Coronary artery (tissue), 2 donors: ENCODE data around the gene TMEM41B.

Source experiments
- DNase-seq: peaks from one replicate; pipeline ENCODE4 v3.0.0-alpha.2; 2017; ENCODE audit warnings: low spot score
- H3K27ac ChIP-seq, 2 donors: fragments of 200-600 bp; sonication (generic); one replicate each; pipeline ENCODE4 v1.5.1; 2016 to 2019
- H3K4me3 ChIP-seq: fragments of 200-600 bp; sonication (generic); 2 replicates; pipeline ENCODE4 v1.5.1; 2016; ENCODE audit warnings: mild to moderate bottlenecking, moderate library complexity
- TF ChIP-seq, protein P1 (sequence below): fragments of 200-600 bp; sonication (generic); IDR thresholded peaks from one replicate; pipeline ENCODE4 v1.5.1; 2019; ENCODE audit warnings: antibody characterized with exemption

Gene TMEM41B

DNA sequence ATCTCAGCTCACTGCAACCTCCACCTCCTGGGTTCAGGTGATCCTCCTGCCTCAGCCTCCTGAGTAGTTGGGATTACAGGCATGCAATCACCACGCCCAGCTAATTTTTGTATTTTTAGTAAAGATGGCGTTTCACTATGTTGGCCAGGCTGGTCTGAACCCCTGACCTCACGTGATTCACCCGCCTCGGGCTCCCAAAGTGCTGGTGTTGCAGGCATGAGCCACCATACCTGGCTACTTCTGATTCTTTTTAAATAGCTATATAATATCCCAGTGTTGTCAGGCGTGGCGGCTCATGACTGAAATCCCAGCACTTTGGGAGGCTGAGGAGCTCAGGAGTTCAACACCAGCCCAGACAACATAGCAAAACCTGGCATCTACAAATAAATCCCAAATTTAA lies 20.7 kb downstream of the TMEM41B start:
- no peak for DNase-seq
- Histone ChIP-seq H3K4me3 (no peak overlapping the region), H3K27ac (no peak overlapping the region)
- TF ChIP-seq, protein P1, sequence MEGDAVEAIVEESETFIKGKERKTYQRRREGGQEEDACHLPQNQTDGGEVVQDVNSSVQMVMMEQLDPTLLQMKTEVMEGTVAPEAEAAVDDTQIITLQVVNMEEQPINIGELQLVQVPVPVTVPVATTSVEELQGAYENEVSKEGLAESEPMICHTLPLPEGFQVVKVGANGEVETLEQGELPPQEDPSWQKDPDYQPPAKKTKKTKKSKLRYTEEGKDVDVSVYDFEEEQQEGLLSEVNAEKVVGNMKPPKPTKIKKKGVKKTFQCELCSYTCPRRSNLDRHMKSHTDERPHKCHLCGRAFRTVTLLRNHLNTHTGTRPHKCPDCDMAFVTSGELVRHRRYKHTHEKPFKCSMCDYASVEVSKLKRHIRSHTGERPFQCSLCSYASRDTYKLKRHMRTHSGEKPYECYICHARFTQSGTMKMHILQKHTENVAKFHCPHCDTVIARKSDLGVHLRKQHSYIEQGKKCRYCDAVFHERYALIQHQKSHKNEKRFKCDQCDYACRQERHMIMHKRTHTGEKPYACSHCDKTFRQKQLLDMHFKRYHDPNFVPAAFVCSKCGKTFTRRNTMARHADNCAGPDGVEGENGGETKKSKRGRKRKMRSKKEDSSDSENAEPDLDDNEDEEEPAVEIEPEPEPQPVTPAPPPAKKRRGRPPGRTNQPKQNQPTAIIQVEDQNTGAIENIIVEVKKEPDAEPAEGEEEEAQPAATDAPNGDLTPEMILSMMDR = no peak

DNA sequence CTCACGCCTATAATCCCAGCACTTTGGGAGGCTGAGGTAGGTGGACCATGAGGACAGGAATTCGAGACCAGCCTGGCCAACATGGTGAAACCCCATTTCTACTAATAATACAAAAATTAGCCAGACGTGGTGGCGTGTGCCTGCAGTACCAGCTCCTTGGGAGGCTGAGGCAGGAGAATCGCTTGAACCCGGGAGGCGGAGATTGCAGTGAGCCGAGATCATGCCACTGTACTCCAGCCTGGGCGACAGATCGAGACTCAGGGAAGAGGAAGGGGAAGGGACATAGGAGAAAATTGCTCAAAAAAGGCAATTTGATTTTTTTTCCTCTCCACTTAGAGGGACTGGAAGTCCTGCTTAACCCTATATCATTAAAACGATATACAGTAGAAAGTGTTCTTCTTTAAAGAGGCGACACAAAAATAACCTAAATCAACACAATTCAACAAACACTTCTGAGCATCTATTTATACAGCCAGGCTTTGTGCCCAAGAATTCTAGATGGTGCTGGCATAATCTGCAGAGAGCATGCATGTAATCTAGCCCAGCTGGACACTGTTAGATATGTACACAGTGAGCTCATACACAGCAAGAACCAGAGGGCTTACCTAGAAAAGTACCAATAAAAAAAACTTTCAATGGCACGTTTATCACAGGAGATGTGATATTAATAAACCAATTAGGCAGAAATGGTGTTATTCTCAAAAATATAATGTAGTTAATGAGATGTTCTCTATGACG lies 28.4 kb downstream of the TMEM41B start:
- Histone ChIP-seq H3K27ac (no peak overlapping the region), H3K4me3 (no peak overlapping the region)
- TF ChIP-seq, protein P1 = no peak
- DNase-seq = no peak

DNA sequence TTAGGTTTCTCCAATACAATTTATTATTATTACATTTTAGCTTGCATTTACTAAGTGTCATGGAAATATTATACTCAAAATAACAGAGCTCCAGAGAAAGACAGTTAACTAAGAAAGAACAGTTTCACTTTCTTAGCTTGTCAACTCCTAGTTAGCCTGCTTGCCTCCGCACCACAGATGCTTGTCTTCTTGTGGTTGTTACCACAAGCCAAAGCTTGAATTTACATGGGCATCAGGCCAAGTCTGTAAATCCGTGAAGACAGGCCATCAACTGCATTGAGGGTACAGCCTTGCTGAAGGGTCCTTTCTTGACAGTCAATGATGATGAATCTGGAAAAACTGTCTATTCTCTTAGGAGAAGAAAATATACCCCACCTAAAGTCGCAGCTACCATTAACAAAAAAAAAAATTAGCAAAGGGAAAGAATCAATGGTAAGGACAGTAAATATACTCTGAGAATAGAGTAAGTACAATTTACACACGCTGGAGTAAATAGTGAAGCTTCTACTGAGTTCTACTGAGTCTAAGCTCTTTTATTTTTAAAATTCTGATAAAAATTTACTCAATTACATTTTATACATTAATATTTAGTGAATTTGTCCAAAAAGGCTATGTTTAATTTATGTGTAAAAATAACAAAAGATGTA lies 33.6 kb downstream of the TMEM41B start:
- DNase-seq = no peak
- TF ChIP-seq, protein P1 = no peak
- H3K4me3 ChIP-seq = no peak overlapping the region
- H3K27ac ChIP-seq = no peak overlapping the region

DNA sequence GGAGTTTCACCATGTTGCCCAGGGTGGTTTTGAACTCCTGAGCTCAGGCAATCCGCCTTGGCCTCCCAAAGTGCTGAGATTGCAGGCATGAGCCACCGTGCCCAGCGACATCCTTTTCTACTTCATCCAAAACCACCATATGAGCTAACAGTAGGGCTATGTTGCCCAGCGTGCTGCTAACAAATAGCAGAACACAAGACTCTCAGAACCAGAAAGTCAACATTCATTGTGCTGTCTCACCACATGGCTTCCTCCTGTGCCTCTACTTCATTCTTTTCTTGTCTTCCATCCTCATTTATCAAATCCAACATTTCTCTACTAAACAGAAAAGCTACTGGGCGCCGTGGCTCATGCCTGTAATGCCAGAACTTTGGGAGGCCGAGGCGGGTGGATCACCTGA lies 37.2 kb downstream of the TMEM41B start:
- Histone ChIP-seq H3K4me3 (no peak overlapping the region), H3K27ac (no peak overlapping the region)
- DNase-seq = no peak
- TF ChIP-seq, protein P1 = no peak

DNA sequence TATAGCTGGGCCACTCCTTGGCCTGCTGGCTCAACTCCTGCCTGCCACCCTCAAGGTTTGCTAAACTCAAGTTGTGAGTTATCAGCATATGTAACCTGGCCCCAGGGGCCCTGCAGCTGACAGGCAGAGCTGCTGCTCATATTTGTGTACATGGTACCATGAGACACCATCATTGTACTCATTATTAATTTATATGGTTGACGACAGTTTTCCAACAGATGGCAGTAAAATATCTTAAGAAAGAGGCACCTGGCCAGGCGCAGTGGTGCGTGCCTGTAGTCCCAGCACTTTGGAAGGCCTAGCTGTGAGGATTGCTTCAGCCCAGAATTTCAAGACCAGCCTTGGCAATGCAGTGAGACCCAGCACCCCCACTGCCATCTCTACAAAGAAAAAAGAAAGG lies 37.8 kb downstream of the TMEM41B start:
- TF ChIP-seq, protein P1 = no peak
- Histone ChIP-seq H3K27ac (no peak overlapping the region), H3K4me3 (no peak overlapping the region)
- no peak for DNase-seq

DNA sequence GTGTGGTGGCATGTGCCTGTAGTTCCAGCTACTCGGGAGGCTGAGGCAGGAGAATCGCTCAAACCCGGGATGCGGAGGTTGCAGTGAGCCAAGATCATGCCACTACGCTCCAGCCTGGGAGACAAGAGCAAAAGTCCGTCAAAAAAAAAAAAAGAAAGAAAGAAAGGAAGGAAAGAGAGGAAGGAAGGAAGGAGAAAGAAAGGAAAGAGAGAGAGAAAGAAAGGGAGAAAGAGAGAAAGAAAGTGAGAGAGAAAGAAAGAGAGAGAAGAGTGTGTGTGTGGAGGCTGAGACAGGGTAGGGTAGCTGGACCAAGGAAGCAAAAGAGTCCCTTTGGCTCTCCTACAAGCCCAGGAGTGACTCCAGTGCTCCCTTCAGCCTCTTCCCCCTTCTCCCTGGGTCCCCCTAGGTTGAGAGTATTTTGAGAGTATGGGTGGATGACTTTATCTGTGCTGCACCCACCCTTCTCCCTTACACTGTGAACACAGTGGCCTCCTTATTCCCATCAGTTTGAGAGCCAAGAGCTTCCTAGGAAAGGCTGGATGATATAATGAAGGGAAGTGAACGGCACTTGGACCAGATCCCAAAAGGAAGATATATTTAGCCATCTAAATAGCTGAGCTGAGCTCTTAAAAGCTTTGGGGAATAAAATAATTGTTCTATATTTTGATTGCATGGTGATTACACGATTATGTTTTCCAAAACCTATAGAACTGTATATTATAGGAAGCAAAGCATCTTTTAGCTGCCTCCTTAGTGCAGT lies 39.7 kb downstream of the TMEM41B start:
- H3K4me3 ChIP-seq = no peak overlapping the region
- TF ChIP-seq, protein P1 = no peak
- no peak for DNase-seq
- H3K27ac ChIP-seq = no peak overlapping the region
